ENCODE measurements around the gene ADCYAP1R1. TPM values are rescaled to one million over a fixed set of nuclear protein-coding genes. Genes with fewer than 3 reads are reported as not detected.

Gene ADCYAP1R1
- total RNA-seq, 1 experiment from 2014 or later = 8.9 TPM

GRCh38 chr7:31006857-31007256 is 45.3 kb upstream of the ADCYAP1R1 start:
- peaks cover 3 to 7% of the 10 kb centered on the region in 2 experiments; a peak in 2 of 5 replicates for H3K9me3 Mint-ChIP-seq

More at GRCh38 chr7:31006857-31007256, 45.3 kb upstream of the ADCYAP1R1 start:
- no peak overlapping the region for H2BK12ac ChIP-seq (ENCODE audit: insufficient read length, low read depth, low read length)
- H2AK5ac ChIP-seq (ENCODE audit: insufficient read length, low read length) = no peak overlapping the region
- 0 out of 2 replicates have a peak, but pooled peaks cover 2% of the 10 kb centered on the region for H3K27me3 ChIP-seq (ENCODE audit: insufficient read depth, low read length)
- H4K91ac ChIP-seq (ENCODE audit: insufficient read length, low read depth, low read length) = no peak overlapping the region
- no peak overlapping the region for H3T11ph ChIP-seq (ENCODE audit: low read length)
- peak overlapping the region in 1 of 3 experiments; percentile 91; a peak in 1 of 7 replicates for H3K27ac Mint-ChIP-seq
- peaks cover 0 to 8% (median 7%) of the 10 kb centered on the region in 3 experiments; a peak in 3 of 7 replicates for H3K36me3 Mint-ChIP-seq (ENCODE audit: insufficient read depth in 1 of 3, low read depth in 3 of 3)
- H3K4me3 Mint-ChIP-seq = no peak overlapping the region; a peak in 1 of 5 replicates
- no peak overlapping the region for H3K18ac ChIP-seq (ENCODE audit: insufficient read length, low read depth, low read length)
- H3K9ac ChIP-seq (ENCODE audit: extremely low read depth, insufficient read length, low read length) = no peak overlapping the region
- peaks cover 6% of the 10 kb centered on the region for H3K27me3 Mint-ChIP-seq (ENCODE audit: low read depth)
- no peaks in the 10 kb centered on the region for H3K23me2 ChIP-seq (ENCODE audit: insufficient read length, low read depth, low read length, poor library complexity, severe bottlenecking)
- H3K56ac ChIP-seq (ENCODE audit: insufficient read length, low read depth, low read length) = no peak overlapping the region
- H2BK15ac ChIP-seq (ENCODE audit: low read depth, low read length) = no peak overlapping the region
- no peak overlapping the region for H2AFZ ChIP-seq (ENCODE audit: low read length)
- no peak overlapping the region for H4K5ac ChIP-seq (ENCODE audit: insufficient read length, low read depth, low read length)
- DNase-seq = no peak
- no peak overlapping the region for H2BK120ac ChIP-seq (ENCODE audit: low read depth, low read length, poor library complexity, severe bottlenecking)
- no peaks in the 10 kb centered on the region for H3K79me2 ChIP-seq (ENCODE audit: insufficient read depth, low read length)
- no peaks in the 10 kb centered on the region for H3K79me1 ChIP-seq (ENCODE audit: insufficient read depth, low read depth, low read length, poor library complexity, severe bottlenecking)
- H3K4me1 ChIP-seq (ENCODE audit: insufficient read depth, low read length) = 0 out of 2 replicates have a peak, but pooled peaks cover 2% of the 10 kb centered on the region
- no peak overlapping the region for H2BK5ac ChIP-seq (ENCODE audit: insufficient read length, low read length)
- H4K20me1 ChIP-seq (ENCODE audit: control insufficient read depth, insufficient read depth, insufficient read length) = no peaks in the 10 kb centered on the region
- H3K9me3 ChIP-seq (ENCODE audit: control insufficient read depth, low read depth, low read length) = no peaks in the 10 kb centered on the region
- WGBS (ENCODE audit: extremely low coverage, insufficient read length, low lambda C conversion rate) = no CpG with 5 or more reads among the region's 6 CpGs
- no peak for TF ChIP-seq CTCF (conservative IDR thresholded peaks at IDR 0.05)
- no peak overlapping the region for H3K27ac ChIP-seq (ENCODE audit: insufficient read length, low read depth, low read length)
- H3K4me2 ChIP-seq (ENCODE audit: insufficient read depth, insufficient read length, low read length) = no peak overlapping the region
- no peak overlapping the region for H3K23ac ChIP-seq (ENCODE audit: insufficient read length, low read depth, low read length)
- H4K8ac ChIP-seq (replicated peaks; ENCODE audit: insufficient read length, low read depth, low read length) = no peak overlapping the region
- no peak overlapping the region for H2BK20ac ChIP-seq (ENCODE audit: low read depth, low read length, poor library complexity, severe bottlenecking)
- no peak overlapping the region for H3K4ac ChIP-seq (ENCODE audit: low read depth, low read length)
- peaks cover 8 to 18% of the 10 kb centered on the region in 2 experiments; a peak in 3 of 4 replicates for H3K4me1 Mint-ChIP-seq
- H3K14ac ChIP-seq (ENCODE audit: insufficient read depth, low read length) = no peak overlapping the region
